Measurements from ENCODE around the gene VWA2. TPM values are rescaled to one million over a fixed set of nuclear protein-coding genes. Genes with fewer than 3 reads are reported as not detected.

Gene VWA2
- total RNA-seq = under 0.01 TPM in 2 replicates

GRCh38 chr10:114239117-114239993, at the start of gene VWA2:
VWA2 (plus strand) TSS chr10:114239254; CDS start chr10:114248714, 9,460 bp downstream.

Other genes with a start within 250 kb of the VWA2 start
- gene ADRB1, start 195.4 kb upstream of the VWA2 start, total RNA-seq = under 0.01 TPM in 2 replicates
- gene CCDC186, start 65.1 kb upstream of the VWA2 start, total RNA-seq = 15.1 and 20.0 TPM in 2 replicates
- gene TDRD1, start 59.9 kb upstream of the VWA2 start, total RNA-seq = 1.9 and 5.1 TPM in 2 replicates
- gene AFAP1L2, start 165.2 kb downstream of the VWA2 start, total RNA-seq = 0.19 and 1.4 TPM in 2 replicates